K562 (cell line): Measurements from ENCODE around the gene PI4KA. TPM values are rescaled to one million over a fixed set of nuclear protein-coding genes. Genes with fewer than 3 reads are reported as not detected.
A peak's percentile ranks its signal among the peaks of the same experiment; 100 is the strongest.

Experiments used
- AFF1 ChIP-seq, 2 experiments: fragments of 450-650 bp; IDR thresholded peaks; 2 replicates each; pipeline ENCODE4 v1.6.1; 2018; ENCODE audit warnings: mild to moderate bottlenecking in 2 of 2, low read depth in 1 of 2; ENCODE audit not compliant: partially characterized antibody in 2 of 2
- ASH1L ChIP-seq: fragments of 450-650 bp; IDR thresholded peaks from 2 replicates; pipeline ENCODE4 v1.6.1; 2018; ENCODE audit warnings: borderline replicate concordance, mild to moderate bottlenecking, low read depth; ENCODE audit not compliant: partially characterized antibody
- CBX5 ChIP-seq: IDR thresholded peaks from 2 replicates; pipeline ENCODE4 v1.6.1; 2014; ENCODE audit warnings: low read depth, borderline replicate concordance
- CCNT2 ChIP-seq: IDR thresholded peaks from 2 replicates; pipeline ENCODE4 v1.6.1; 2011; ENCODE audit warnings: borderline replicate concordance, low read depth, mild to moderate bottlenecking, moderate library complexity, mixed read lengths, low read length; ENCODE audit not compliant: insufficient read length; ENCODE audit errors: extremely low read depth
- KLF6 ChIP-seq: fragments of 250-450 bp; sonication (Bioruptor Pico); IDR thresholded peaks from 2 replicates; pipeline ENCODE4 v1.4.0; 2020; ENCODE audit warnings: mild to moderate bottlenecking, moderate library complexity, borderline replicate concordance
- MTA1 ChIP-seq: fragments of 450-650 bp; IDR thresholded peaks from 2 replicates; pipeline ENCODE4 v1.6.1; 2017; ENCODE audit warnings: borderline replicate concordance
- PHF21A ChIP-seq: fragments of 450-650 bp; IDR thresholded peaks from 2 replicates; pipeline ENCODE4 v1.6.1; 2017; ENCODE audit warnings: low read depth, borderline replicate concordance
- SRF ChIP-seq, 2 experiments: fragments of 250-450, 450-650 bp in 1 of 2; sonication (Bioruptor Pico) in 1 of 2; sonication (generic) in 1 of 2; formaldehyde crosslinking; IDR thresholded peaks; 2 replicates each; pipeline versions ENCODE4 v1.5.0 to v1.5.1; 2020 to 2022; ENCODE audit warnings: mild to moderate bottlenecking in 1 of 2, missing genetic modification reagents in 1 of 2
- STAT5A ChIP-seq: IDR thresholded peaks from 2 replicates; pipeline ENCODE4 v1.6.1; 2012; ENCODE audit warnings: low read length, inconsistent platforms, borderline replicate concordance
- TEAD1 ChIP-seq, 2 experiments: fragments of 450-650 bp in 1 of 2; sonication (generic) in 1 of 2; formaldehyde crosslinking; IDR thresholded peaks; 2 replicates each; pipeline versions ENCODE4 v1.4.0 to v1.8.0; 2020 to 2022; ENCODE audit warnings: mild to moderate bottlenecking in 2 of 2, missing genetic modification reagents in 1 of 2
- TOE1 ChIP-seq, 2 experiments: fragments of 450-650 bp in 1 of 2; sonication (generic) in 1 of 2; formaldehyde crosslinking in 1 of 2; IDR thresholded peaks; 2 replicates each; pipeline versions ENCODE4 v1.7.1 to v1.8.0; 2016 to 2022; ENCODE audit warnings: borderline replicate concordance in 2 of 2, mild to moderate bottlenecking in 2 of 2, antibody characterized with exemption in 1 of 2, inconsistent platforms in 1 of 2, low read depth in 1 of 2, missing genetic modification reagents in 1 of 2, moderate library complexity in 1 of 2
- YBX1 ChIP-seq: fragments of 450-650 bp; IDR thresholded peaks from 2 replicates; pipeline ENCODE4 v1.7.1; 2016; ENCODE audit warnings: mild to moderate bottlenecking
- ZNF24 ChIP-seq: fragments of 450-650 bp; IDR thresholded peaks from 2 replicates; pipeline ENCODE4 v1.6.1; 2016
- ZNF407 ChIP-seq: fragments of 450-650 bp; IDR thresholded peaks from 2 replicates; pipeline ENCODE4 v1.6.1; 2016; ENCODE audit warnings: low read depth
- polyA plus RNA-seq, 8 experiments: library from polyadenylated mRNA; depleted of rRNA in 4 of 8; stranded (reverse) in 5 of 8; unstranded in 3 of 8; fragments of >200 nt; fragmentation: Nextera tagmentation in 2 of 8; fragmentation: Illumina TruSeq in 1 of 8; extraction: Ambion mirVana in 2 of 8; extraction: Trizol in 1 of 8; gene quantifications; 2 replicates each; pipeline versions ENCODE4 v1.2.1 to v1.2.3, GENCODE V29; 2011 to 2014; ENCODE audit warnings: inconsistent platforms in 1 of 8, missing spikeins in 1 of 8
- total RNA-seq, 7 experiments: library from RNA; depleted of rRNA in 6 of 7; stranded (reverse); fragments of >200 nt in 6 of 7; fragmentation: Illumina TruSeq in 2 of 7; extraction: Trizol in 2 of 7; gene quantifications; 2 replicates each; pipeline versions ENCODE4 v1.2.1 to v1.2.3, GENCODE V29; 2011 to 2021; ENCODE audit warnings: low replicate concordance in 1 of 7

PI4KA gene
- total and polyA plus RNA-seq, 9 of the 15 experiments (the other 6 are each of a cell fraction or from before 2014, with no cell fraction given), result 7.3 to 187 (median 84.7) TPM

DNA sequence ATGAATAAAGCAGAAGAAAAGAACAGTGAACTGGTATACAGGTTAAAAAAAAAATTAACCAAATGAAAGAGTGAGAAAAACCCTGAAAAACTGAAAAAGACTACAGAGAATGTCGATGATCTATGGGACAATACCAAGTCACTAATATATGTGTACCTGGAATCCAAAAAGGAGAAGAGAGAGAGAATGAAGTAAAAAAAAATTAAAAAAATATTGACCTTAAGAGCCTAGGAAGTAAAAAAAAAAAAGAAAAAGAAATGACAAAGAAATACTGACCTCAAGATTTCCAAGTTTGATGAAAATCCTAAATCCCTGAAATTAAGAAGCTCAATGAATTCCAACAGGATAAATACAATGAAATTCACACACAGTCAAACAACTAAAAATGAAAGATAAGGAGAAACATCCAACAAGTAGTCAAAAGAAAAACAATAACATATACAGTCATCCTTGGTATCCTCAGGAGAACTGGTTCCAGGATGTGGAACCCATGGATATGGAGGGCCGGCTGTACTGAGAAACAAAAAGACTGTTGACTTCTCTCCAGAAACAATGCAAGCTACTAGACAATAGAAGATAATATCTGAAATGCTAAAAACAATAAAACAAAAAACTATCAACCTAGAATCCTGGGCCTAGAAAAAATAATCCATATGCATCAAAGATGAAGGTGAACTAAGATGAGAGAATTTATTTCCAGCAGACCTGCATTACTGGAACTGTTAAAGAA is 118.2 kb downstream of the PI4KA start (continued):
- peak; percentile 61 for TF ChIP-seq ZNF407
- 0 out of 2 replicates have a peak, but pooled peaks have one; percentile 20 for TF ChIP-seq MTA1
- no peak for TF ChIP-seq AFF1 (IDR thresholded peaks at IDR 0.05; ENCODE audit: low read depth in 1 of 2, partially characterized antibody in 2 of 2)
- peak; percentile 62 for TF ChIP-seq ASH1L
- TF ChIP-seq YBX1, result peak; percentile 45; the same call in 1 of the 2 replicates
- TF ChIP-seq PHF21A, result no peak
- TF ChIP-seq CCNT2, result no peak
- no peak for TF ChIP-seq KLF6 (CRISPR knock-in tag)
- no peak for TF ChIP-seq ZNF24
- TF ChIP-seq CBX5, result peak; percentile 98
- TF ChIP-seq TEAD1 (CRISPR knock-in tag; IDR thresholded peaks at IDR 0.05), result no peak
- 0 out of 2 replicates have a peak, but pooled peaks have one; percentile 31 for TF ChIP-seq STAT5A
- no peak for TF ChIP-seq SRF (CRISPR knock-in tag; IDR thresholded peaks at IDR 0.05)
- no peak for TF ChIP-seq TOE1 (IDR thresholded peaks at IDR 0.05; ENCODE audit: borderline replicate concordance)
- TF ChIP-seq TOE1 (CRISPR knock-in tag; IDR thresholded peaks at IDR 0.05; ENCODE audit: borderline replicate concordance, low read depth), result no peak
